HG02870 (cell line): ENCODE results near the gene NRXN2.

Experiments
- ATAC-seq: cut with Tn5 transposase; IDR thresholded peaks from one replicate; pipeline ENCODE4 v1.9.1; 2021; ENCODE audit warnings: mild to moderate bottlenecking, moderate library complexity; ENCODE audit not compliant: unreplicated experiment

Gene NRXN2

DNA sequence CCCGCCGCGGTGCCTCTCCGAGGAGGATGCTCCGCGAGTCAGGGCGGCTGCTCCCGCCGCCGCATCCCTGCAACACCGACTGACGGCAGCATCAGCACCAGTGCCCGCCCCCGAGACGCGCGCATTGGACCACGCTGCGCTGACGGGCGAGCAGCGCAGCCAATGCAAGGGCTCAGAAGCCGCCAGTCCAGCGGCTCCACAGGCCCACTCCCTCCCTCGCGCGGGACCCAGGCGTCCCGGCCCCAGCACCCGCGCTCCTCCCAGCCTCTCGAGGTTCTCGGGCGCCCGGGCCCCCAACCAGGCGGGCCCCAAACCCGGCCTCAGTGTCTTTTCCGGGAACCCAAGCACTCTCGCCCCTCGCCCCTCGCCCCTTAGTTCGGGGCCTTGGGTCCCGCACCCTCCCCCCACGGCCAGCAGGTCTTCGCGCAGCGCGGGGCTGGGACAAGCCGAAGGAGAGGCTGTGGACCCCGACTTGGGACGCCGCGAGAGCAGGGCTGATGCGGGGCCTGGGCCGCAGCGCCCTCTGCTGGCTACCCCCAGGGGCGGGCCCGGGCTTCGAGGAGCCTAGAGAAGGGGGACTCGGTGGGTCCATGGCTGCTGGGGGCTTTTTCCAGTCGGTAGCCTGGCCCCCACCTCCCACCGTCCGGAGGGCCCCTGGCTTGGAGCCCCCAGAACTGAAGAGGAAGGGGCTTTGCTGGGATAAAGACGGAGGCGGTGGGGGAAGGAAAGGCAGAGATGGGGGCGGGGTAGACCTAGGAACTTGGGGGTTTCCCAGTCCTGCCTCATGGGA is at the start of gene NRXN2:
Gene NRXN2, minus strand, starts transcription at position 81 of the 790 bp plus-strand sequence. CDS start 9,498 bp downstream, outside the sequence.
- ATAC-seq: peak; percentile 70

DNA sequence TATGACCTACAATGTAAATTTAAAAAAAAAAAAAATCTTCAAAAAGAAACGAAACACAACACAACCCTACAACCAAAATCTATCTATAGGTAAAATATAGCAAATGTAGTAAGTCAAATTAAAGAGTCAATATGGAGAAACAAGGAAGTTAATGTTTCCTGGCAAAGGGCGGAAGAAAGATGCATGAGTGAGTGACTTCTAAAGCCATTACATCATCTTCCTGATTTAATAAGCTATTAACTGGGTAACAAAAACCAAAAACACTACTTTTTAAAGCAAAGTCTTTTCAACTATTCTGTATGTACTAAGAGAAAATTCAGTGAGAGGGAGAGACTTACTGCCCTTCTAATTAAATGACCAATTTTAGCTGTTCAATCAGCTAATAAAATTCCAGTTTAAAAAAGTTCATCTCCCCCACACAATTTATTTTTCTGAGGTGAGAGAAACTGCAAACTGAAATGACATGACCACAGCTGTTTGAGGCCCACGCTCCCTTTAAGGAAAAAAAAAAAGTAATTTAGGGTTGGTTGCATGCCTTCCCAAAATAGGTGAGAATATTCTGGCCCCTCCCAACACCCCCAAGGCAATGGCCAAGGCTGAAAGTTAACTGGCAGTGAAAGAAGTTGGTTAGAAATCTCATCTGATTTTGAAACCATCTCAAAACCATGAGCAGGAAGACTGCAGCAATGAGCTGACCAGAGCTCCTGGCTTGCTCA is 49.5 kb upstream of the NRXN2 start:
- no peak for ATAC-seq

DNA sequence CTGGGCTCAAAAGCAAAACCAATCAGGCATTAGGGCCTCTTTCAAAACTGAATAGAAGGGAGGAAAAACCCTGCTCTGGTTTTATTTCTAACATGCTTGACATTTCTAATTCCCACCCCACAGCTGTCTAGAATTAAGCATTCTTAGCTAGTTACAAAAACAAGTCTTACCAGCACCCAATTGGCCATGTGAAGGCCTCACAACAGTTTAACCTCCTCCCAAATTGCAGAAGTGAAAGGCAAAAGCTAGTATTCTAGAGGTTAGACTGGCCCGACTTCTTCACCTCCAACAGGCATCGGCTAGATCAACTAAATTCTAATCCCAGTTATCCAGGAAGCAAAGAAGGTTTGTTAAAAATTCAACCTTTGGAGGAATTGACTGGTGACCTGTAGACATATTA is 48.9 kb upstream of the NRXN2 start:
- ATAC-seq: no peak

DNA sequence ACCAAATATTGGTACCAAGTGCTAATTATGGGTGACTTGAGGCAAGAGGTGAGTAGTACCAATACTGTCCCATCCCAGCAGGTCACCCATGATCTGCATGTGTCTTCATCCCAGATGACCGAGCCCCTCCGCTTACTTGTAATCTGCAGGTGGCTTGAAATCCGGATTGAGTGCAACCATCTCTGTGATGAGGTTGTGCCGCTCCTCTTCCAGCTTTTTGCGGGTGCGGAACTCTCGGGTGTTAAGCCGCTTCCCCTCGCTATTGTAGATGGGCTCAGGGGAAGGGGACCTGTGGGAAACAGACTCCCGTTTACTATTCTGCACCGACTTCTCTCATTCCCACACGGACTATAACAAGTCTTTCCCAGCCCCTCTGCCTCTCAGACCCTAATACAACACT is 47.1 kb upstream of the NRXN2 start:
- no peak for ATAC-seq

DNA sequence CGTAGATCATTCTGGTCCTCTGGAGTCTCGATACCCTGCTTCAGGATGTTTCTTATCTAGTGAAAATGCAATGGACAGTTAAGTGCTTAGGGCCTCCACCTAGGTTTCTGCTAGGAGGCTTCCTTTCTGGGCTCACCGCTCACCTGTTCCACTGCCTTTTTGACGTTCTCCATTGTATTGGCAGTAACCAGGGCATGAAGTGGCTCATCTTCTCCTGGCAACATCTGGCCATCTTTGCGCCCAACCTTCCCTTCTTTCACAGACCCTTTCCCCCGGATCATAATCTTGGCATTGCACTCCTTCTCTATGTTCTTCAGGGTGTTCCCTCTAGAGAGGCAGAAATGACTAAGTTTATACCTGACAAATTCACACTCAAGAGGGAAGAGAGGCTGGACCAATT is 46.3 kb upstream of the NRXN2 start:
- no peak for ATAC-seq

DNA sequence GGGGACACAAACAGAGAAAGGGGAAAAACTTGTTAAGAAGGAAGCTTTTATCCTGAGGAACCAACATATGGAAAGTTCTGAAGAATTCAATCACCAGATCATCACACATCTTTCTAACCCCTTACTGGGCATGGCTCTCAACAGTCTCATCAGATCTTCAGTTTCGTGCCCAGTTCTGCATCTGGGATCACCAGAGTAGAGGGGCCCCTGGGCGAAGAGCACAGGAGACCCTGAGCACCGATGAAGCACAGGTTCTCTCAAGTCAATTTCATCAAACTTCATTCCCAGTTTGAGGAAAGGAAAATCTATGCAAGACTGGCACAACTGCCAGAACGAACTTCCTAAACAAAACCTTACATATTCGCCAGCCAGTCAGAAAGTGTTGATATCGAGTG is 45.3 kb upstream of the NRXN2 start:
- no peak for ATAC-seq

DNA sequence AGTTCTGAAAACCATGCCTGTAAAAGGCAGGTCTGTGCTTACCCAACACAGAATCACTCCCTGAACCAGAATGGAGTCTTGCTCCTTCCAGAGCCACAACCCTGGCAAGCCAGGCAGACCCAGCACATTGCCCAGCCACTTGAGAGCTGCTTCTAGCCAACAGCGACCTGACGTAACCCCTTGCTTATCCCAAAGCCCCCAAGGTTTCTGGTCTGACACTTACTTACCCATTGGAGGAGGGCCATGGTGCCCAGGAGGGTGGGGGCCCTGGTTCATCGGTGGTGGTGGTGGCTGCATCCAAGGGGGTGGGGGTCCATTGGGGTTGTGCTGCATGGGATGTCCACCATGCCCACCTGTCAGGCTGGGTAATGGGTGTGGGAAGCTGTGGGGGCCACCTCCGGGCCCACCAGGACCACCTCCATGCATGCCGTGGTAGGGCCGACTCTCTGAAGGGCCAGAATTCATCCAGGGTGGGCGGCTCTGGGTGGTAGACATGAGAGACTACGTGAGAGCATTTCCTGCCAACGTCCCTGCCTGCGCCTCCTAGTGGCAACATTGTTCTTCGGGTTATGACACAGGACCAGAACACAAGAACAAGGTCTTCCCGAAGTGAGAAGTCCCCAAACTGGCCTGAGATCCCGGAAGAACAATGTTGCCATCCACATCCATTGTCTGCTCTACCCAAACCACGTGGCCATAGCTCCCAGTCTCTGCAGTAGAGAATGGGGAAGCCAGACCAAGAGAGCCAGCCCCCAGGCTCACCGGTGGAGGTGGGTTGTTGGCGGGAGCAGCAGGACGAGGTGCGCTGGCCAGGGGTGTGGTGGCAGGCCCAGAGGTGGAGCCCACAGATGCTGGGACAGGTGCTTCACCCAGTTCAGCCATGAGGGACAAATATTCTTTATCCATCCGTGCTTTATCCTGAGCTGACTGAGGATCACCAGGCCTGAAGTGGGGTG is 44.6 kb upstream of the NRXN2 start:
- ATAC-seq: no peak

DNA sequence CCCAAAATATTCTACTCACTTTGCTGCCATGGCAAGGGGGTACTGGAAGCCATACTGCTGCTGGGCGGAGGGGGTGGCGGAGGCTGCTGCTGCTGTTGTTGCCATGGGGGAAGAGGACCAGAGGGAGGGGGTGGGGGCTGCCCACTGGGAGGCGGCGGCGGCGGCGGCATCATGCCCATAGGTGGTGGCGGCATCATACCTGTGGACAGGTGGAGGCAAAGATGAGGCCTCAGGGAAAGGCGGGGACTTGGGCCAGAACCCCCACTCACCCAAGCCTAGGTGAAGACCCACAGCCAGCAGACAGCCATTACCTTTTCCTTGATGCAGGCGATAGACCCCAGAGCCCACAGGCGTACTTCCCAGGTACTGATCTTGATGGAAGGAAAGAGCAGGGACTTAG is 43.9 kb upstream of the NRXN2 start:
- ATAC-seq: no peak

DNA sequence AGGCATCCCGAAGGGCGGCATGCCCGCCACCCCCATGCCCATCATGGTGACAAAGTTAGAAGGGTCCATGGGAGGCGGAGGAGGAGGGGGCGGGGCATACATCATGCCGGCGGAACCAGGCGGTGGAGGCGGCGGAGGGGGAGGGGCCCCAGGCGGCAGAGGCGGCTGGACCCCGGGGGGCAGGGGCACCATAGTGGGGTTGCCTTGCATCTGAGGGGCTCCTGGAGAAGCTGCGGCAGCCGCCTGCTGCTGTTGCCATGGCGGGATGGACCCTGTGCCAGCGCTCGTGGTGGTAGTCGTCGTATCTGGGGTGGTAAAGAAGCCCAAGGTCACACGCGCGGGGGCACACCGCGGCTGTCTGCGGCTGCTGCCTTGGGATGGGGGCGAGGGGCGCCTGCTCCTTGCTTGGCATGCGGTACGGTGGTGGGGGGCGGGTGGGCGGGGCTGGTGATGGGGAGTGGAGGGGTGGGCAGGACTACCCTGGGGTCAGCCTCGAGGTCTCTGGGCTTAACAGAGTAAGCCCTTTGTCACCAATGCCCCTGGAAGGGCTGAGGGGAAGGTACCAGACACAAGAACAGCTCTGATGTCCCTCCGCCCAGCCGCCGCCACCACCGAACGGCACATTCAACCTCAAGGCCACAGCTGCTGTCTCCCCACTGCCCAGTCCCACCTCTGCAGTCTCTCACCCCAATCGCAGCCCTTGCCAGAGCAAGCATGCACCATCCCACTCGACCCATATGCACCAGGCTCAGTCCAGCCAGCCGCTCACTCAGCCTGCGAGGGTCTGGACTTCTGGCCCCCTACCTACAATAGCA is 43.1 kb upstream of the NRXN2 start:
- no peak for ATAC-seq

DNA sequence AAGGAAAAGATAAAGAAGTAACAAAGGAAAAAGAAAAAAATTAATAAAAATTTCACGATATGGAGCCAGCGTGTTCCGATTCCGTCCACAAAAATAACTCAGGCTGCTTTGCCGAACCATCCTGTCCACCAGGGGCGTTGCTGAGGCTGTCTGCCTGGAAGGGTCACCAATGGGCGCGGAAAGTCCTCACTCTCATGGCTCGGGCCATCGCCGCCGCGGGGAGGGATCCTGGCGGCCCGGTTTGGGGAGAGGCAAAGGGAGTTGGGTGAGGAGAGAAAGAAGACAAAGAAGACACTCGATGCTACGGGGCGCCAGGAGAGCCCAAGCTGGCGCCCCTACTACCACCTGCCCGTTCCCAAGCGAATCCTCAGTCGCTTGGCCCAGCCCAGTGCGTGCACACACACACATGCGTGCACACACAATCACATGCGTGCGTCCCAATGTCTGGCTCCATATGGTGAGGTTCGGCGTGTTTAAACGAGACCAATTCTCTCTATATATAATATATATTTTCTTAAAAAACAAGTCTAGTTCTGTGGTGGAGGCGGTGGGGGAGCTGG is 42.4 kb upstream of the NRXN2 start:
- ATAC-seq: no peak

DNA sequence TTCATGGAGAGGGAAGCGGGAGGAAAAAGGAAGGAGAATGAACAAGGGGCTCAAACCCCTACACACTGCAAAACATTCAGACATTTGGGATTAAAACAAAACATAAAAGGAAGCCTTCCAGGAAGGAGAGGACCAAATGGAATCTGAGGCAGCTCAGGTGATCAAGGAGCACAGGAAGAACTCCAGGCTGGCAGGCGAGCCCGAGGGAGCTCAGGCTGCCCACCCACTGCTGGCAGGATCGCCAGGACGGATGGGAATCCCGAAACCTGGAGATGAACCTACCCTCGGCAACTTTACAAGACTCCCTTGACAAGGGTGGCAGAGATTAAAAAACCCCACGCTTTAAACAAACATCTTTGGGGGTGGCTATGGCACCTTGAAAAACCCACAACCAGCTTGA is 41.8 kb upstream of the NRXN2 start:
- ATAC-seq: no peak

DNA sequence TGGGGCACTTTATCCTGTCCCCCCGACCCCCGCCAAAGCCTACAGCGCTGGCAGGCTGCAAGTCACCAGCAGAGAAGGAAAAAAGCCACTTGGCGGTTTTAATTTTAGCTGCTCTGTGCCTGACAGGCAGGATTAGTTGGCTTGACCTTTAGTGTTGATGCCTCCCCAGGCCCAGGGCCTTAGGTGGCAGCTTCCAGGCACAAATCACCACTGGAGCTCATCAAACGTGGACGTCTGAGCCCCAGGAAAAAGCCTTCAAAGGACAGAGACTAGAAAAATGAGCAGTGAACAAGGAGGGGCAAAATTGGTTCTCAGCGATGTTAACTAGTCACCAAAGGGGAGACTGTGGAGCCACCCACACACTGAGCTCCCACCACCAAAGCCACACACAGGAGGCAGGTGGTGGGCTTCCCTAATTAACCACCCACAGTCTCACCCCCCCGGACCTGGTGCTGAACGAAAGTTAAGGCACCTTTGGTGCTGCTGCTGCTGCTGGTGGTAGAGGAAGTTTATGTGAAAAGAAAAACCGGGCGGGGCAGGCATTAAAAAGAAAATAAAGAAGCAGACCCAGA is 41.1 kb upstream of the NRXN2 start:
- no peak for ATAC-seq

DNA sequence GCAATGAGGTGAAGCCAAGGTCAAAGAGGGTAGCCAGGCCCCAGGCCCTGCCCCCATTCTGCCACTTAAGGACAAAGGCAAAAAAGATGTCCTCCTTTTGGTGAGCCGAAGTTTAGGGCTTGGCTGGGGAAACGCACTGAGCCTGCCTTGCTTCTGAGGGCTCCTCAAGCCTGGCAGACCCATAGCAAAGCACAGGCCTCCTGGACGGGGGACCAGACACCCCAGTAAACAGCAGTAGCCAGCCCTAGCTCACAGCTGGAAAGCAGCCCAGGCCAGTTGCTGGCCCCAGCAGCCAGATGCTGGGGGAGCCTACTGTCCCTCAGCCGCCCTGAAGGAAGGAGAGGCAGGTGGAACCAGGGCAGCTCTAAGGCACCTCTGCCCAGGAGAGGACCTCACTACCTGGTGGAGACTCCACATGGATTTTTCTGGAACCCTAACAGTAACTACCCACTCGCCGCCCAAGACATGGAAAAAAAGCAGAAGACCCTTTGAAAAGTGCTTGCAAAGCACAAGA is 40.6 kb upstream of the NRXN2 start:
- no peak for ATAC-seq

DNA sequence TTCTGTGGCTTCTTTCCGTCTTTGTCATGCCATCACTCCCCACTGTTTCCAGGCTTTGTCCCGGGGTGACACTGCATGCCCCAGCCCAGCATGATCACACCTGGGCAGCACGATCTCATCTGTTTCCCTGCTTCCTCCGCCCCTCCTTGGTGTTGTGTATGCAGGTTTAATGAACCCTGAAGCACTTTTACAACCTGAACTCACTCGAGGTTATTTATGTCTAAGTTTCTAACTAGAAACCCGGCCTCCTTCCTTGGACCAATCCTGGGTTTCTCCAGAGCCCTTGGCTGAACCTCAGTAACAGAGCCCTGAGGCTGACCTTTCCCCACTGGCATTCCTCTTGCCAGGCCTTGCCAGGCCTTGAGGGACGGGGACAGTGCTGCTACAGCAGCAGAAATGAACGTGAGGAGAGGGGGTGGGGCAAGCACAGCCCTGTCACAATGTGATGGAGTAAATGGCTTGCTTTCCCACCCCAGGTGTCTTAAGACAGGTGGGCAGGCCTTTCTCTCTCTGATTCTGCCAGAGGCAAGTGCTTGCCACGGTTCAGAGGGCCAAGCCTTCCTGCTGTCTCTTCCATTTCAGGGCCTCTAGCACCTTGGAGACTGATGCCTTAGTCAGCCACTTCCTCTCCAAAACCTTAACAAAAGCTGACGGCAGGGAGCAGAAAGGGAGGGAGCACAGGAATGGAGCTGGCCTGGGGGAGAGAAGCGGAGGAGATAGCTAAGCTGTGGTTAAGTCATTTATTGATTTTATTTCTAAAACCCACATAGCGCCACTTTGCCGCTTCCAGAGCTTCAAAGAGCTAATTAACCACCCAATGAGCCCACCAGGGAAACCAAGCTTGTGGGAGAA is 39.9 kb upstream of the NRXN2 start:
- no peak for ATAC-seq

DNA sequence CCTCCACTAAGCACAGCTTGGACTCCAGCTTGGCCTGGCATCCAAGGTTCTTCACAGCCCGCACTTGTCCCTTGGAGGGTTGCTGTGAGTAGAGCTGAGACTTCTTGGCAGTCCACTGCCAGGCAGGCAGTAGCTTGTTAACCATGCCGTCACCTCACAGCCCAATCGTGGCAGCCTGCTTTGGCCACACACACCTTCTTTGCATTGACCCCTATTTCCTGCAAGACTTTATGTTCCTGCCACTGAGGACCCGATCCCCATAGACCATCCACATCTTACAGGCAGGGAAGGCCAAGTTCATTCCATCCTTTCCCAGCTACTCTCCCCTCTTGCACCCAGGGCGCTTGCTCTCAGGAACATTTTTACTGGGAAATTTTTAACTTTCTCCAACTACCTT is 39.3 kb upstream of the NRXN2 start:
- no peak for ATAC-seq

DNA sequence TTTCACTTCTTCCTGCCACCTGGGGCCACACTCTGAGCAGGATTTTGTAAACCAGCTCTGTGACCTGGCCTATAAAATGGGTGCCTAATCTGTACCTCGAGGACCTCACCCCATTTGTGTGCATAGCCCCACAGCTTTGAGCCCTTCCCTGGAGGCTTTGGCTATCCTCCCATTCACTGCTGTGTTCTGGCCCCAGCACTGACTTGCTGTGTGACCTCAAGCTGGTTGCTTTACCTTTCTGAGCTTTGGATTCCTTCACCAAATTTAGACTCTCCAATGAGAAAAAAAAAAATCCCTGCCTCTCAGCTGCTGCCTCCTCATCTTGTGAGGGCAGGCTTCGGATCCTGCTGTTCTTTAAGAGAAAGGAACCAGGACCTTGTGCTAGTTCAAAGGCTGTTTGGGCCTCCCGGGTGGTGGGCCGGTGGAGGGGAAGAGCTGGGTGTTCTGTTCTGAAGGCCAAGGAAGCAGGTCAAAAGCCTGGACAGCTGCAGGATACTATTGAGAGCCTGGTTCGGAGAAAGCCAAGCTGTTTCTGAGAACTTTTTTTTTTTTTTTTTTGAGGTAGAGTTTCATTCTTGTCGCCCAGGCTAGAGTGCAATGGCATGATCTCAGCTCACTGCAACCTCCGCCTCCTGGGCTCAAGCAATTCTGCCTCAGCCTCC is 37.9 kb upstream of the NRXN2 start:
- no peak for ATAC-seq

DNA sequence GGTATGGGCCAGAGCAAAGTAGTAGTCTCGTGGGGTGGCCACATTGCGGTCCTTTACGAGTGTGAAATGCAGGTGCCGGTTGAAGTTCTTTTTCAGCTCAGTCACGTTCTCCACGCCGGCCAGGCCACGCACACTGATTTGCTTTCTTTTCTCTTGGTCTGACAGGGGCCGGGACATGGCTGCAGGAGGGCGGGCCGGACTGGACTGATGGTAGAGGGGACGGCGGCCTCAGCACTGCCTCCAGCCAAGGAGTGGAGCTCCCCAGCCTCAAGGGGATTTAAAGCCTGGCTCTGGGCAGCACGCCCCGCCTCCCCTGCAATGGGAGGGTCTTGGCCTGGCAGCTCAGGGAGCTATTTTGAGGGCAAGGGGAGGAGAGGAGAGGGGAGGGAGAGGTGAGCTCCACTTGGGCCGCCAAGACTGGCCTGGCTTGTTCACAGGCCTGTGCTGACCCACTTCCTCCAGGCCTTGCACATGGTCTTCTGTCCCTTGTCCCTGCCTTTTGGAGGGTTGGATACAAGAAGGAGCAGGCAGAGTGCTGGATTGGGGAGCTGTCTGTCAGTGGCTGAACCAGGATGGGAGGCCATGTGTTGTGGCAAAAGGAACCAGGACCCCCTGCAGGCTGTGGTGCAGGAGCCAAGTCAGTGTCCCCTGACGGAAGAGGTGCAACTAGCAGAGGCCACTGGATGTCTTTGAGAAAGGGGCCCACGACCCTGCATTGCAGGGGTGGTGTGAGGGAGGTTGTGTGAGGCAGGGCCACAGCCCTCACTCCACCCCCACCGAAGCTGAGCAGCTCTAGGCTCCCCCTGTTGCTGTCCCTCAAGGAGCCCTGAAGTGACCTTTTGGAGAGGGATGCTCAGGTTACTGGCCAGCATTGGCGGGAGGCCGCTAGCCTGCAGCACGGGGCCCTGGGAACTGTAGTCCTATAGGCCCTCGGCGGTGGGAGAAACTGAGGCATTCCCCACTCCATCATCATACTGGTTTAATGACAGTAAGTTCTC is 37.0 kb upstream of the NRXN2 start, which contains the start of gene PYGM:
Gene PYGM, minus strand, starts transcription at position 253 of the 998 bp plus-strand sequence. Its CDS starts 76 bp downstream, at position 177.
- ATAC-seq: no peak
